GM13977 (cell line): Measurements from ENCODE around the gene ARHGEF9.

Experiments
- DNase-seq: peaks from one replicate; pipeline ENCODE4 v3.0.0; 2012; ENCODE audit warnings: low spot score
- CTCF ChIP-seq: IDR thresholded peaks from 2 replicates; pipeline ENCODE4 v1.5.1; 2012; ENCODE audit warnings: mild to moderate bottlenecking, control low read depth; ENCODE audit not compliant: insufficient read depth; ENCODE audit errors: extremely low read depth, missing control alignments
- in situ Hi-C: fragments of 300-500 bp; cut with MboI; formaldehyde crosslinking; loops from one replicate; pipeline ENCODE4 v1.12.0; 2022; ENCODE audit warnings: low sequenced_read_pairs, low pct_unique_long_range_greater_than_20kb, mixed read lengths, inconsistent platforms; ENCODE audit not compliant: unreplicated experiment

Gene ARHGEF9

DNA sequence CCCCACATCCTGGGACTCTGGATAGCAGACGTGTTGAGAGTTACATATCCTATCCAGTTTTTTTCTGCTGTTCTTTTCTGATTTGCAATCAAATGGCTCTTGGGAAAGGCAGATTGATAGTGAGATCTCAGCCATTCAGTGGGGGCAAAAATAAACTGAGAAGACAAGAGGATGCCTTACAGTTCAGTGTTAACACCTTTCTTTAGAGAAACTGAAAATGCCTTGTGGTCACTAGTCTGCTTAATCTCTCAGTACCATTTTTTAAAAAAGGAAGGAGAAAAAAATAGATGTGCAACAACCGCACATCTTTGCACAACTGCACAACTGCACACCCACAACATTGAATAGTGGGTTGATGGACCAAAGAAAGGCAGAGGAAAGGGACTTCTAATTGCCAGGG lies 109.3 kb downstream of the ARHGEF9 start:
- TF ChIP-seq CTCF = no peak
- no peak for DNase-seq
- in situ Hi-C loops = no loop called here

GRCh38 chrX:63673896-63674295 lies 111.1 kb downstream of the ARHGEF9 start:
- DNase-seq = no peak
- TF ChIP-seq CTCF = no peak
- in situ Hi-C loops = no loop called here

DNA sequence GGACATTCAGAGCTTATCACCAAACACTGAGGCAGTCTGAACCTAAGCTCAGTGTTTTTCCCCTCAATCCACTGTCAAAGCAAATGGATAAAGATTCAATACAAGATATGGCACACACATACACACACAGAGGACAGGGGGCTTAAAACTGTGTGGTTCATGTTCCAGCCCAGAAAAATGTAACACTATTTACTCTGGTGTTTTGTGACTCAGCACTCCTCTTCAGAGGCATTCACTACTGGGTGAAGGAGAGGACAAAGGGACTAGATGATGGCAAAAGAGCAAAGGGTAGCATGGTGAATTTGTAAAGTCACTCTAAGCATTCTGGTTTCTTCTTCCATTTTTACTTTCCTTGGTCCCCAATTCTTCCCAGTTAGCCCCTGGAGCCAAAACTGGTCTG lies 120.3 kb downstream of the ARHGEF9 start:
- TF ChIP-seq CTCF = no peak
- in situ Hi-C loops = no loop called here
- DNase-seq = no peak

DNA sequence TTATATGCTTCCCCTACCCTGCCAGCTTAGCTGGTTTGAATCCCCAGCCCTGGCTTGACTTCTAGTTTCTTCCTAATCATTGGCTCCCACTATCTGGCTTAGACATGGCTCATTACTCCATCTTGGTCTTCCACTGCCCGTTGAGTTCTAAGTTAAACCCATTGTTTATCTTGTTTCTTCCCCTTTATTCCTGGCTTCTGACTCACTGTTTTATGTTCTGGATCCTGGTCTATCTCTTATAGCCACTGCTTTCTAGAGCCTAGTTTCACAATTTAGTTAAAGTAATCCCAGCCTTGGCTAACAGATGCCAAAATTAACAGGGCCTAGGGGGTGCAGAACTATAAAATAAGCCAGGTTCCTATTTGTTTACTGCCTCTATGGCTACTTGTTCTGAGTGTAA lies 120.9 kb downstream of the ARHGEF9 start:
- TF ChIP-seq CTCF = no peak
- DNase-seq = no peak
- in situ Hi-C loops = no loop called here

DNA sequence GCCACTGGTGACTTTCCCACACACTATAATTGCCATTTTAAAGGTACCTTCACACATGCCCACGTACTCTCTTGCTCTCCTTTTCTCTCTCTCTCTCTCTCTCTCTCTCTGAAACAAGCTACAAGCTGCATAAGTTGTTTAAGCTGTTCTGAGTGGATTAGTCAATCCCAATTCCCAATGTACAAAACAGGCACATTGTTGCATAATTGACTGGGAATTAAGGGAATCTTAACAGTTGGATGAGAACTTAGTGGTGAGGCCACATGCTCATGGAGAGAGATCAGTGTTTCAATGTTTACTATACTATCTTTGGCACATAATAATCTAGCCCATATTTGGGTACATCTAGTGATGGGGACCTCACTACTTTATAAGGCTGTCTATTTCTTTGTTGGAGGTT lies 123.3 kb downstream of the ARHGEF9 start:
- in situ Hi-C loops = no loop called here
- no peak for DNase-seq
- no peak for TF ChIP-seq CTCF

- DNase-seq = no peak
- no peak for TF ChIP-seq CTCF
- in situ Hi-C loops = no loop called here
Measured at GRCh38 chrX:63658920-63659319, 126.1 kb downstream of the ARHGEF9 start.

GRCh38 chrX:63657821-63658220 lies 127.2 kb downstream of the ARHGEF9 start:
- in situ Hi-C loops = no loop called here
- TF ChIP-seq CTCF = no peak
- DNase-seq = no peak
